Common myeloid progenitor, CD34-positive (primary cell): ENCODE data around the gene CSNK1G1.

Source experiments
- CTCF ChIA-PET: fragments of 350-600 bp; sonication (Branson Sonifier 250); formaldehyde crosslinking; loops from one replicate; lab custom pipeline; 2021; ENCODE audit warnings: antibody characterized with exemption; lab: Charles Lee
- POLR2A ChIA-PET: fragments of 350-600 bp; sonication (Branson Sonifier 250); formaldehyde crosslinking; loops from one replicate; lab custom pipeline; 2021; ENCODE audit warnings: antibody characterized with exemption; lab: Charles Lee
- DNase-seq, 3 donors: peaks; one replicate each; pipeline versions ENCODE4 v3.0.0 to v3.0.0-alpha.2; 2013
- H3K27ac ChIP-seq, 2 experiments: 1 replicate in 1 of 2; 2 replicates in 1 of 2; pipeline ENCODE4 v1.7.0; 2013; ENCODE audit warnings: inconsistent platforms in 2 of 2, low read length in 2 of 2, mild to moderate bottlenecking in 2 of 2, low read depth in 1 of 2, moderate library complexity in 1 of 2; ENCODE audit not compliant: severe bottlenecking in 2 of 2, insufficient read depth in 1 of 2, poor library complexity in 1 of 2
- H3K27me3 ChIP-seq, 5 experiments: replicated peaks in 2 of 5; 1 replicate in 3 of 5; 2 replicates in 2 of 5; pipeline versions ENCODE4 v1.6.1 to v1.7.0; 2013; ENCODE audit warnings: low read length in 4 of 5, mild to moderate bottlenecking in 2 of 5, moderate library complexity in 2 of 5, inconsistent platforms in 1 of 5; ENCODE audit not compliant: insufficient read depth in 5 of 5, control insufficient read depth in 4 of 5
- H3K36me3 ChIP-seq, 4 experiments: 1 replicate in 2 of 4; 2 replicates in 2 of 4; pipeline versions ENCODE4 v1.6.1 to v1.7.0; 2013; ENCODE audit warnings: low read length in 3 of 4, control low read depth in 1 of 4, mild to moderate bottlenecking in 1 of 4; ENCODE audit not compliant: control insufficient read depth in 4 of 4, insufficient read depth in 4 of 4
- H3K4me1 ChIP-seq, 4 experiments: 1 replicate in 3 of 4; 2 replicates in 1 of 4; pipeline versions ENCODE4 v1.6.1 to v1.7.1; 2013; ENCODE audit warnings: low read length in 3 of 4, mild to moderate bottlenecking in 3 of 4, control low read depth in 1 of 4, inconsistent platforms in 1 of 4, moderate library complexity in 1 of 4; ENCODE audit not compliant: control insufficient read depth in 4 of 4, insufficient read depth in 4 of 4; ENCODE audit errors: control extremely low read depth in 1 of 4
- H3K4me3 ChIP-seq, 7 experiments: 1 replicate in 4 of 7; 2 replicates in 3 of 7; pipeline versions ENCODE4 v1.5.1 to v1.7.0; 2013; ENCODE audit warnings: mild to moderate bottlenecking in 7 of 7, low read length in 6 of 7, moderate library complexity in 6 of 7, inconsistent platforms in 2 of 7, low read depth in 2 of 7, control low read depth in 1 of 7; ENCODE audit not compliant: insufficient read depth in 4 of 7, control insufficient read depth in 1 of 7; ENCODE audit errors: extremely low read depth in 1 of 7
- H3K9me3 ChIP-seq, 5 experiments: 1 replicate in 4 of 5; 2 replicates in 1 of 5; pipeline versions ENCODE4 v1.6.1 to v1.7.1; 2013; ENCODE audit warnings: low read length in 4 of 5, mild to moderate bottlenecking in 2 of 5, inconsistent platforms in 1 of 5, low read depth in 1 of 5, moderate library complexity in 1 of 5; ENCODE audit not compliant: control insufficient read depth in 4 of 5, insufficient read depth in 2 of 5; ENCODE audit errors: control extremely low read depth in 1 of 5
- WGBS: methylation state at CpG from one replicate; pipeline ENCODE4 v1.1.5; 2013; ENCODE audit not compliant: insufficient coverage; 5-methylcytosine and 5-hydroxymethylcytosine counted together

Gene CSNK1G1

DNA sequence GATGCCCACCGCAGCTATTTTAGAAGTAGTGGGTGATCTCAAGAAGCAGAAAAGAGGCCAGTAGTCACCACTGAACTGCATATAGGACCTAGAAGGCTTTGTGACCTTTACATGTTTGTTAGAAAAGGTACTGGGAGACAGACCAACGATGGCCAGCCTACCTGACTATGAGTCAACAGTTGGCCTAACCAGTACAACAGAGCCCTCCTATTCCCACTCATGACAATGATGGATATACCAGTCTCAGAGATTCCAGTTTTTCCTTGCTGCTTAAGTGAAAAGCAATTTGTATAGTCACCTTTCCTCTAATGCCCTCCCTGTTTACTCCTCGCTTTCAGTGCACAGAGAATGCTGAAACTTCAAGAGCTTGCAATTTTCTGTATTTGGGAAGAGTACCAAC is 106.6 kb downstream of the CSNK1G1 start:
- no peak overlapping the region for H3K27ac ChIP-seq
- peaks cover 0 to 1% (median 0%) of the 10 kb centered on the region in 4 experiments for H3K4me1 ChIP-seq
- no peak overlapping the region for H3K4me3 ChIP-seq
- no peak for DNase-seq
- H3K9me3 ChIP-seq: no peaks in the 10 kb centered on the region
- WGBS: 96% methylated on average over 3 of the region's 3 CpGs
- ChIA-PET CTCF (interaction anchor here (0.5 kb wide), 1 partner anchor 18 kb away, joined by 3 read pairs; no protein-coding TSS in a partner anchor), POLR2A (no interaction called here)
- H3K36me3 ChIP-seq: no peaks in the 10 kb centered on the region
- no peaks in the 10 kb centered on the region for H3K27me3 ChIP-seq

GRCh38 chr15:64247906-64248541 is 107.9 kb downstream of the CSNK1G1 start:
- no peak overlapping the region for H3K4me3 ChIP-seq
- peak in 2 of 3 donors; percentile 70 to 76 for DNase-seq
- ChIA-PET POLR2A (interaction anchor here (0.6 kb wide), 1 partner anchor 103 kb away, joined by 3 read pairs; no protein-coding TSS in a partner anchor), CTCF (no interaction called here)
- no peaks in the 10 kb centered on the region for H3K36me3 ChIP-seq
- no peaks in the 10 kb centered on the region for H3K9me3 ChIP-seq
- 100% methylated on average over 1 of the region's 2 CpGs for WGBS
- H3K27ac ChIP-seq: no peak overlapping the region
- H3K27me3 ChIP-seq: no peaks in the 10 kb centered on the region
- H3K4me1 ChIP-seq: peaks cover 0 to 1% (median 0%) of the 10 kb centered on the region in 4 experiments

GRCh38 chr15:64247535-64247905 is 108.5 kb downstream of the CSNK1G1 start:
- H3K36me3 ChIP-seq: no peaks in the 10 kb centered on the region
- no peaks in the 10 kb centered on the region for H3K9me3 ChIP-seq
- H3K27me3 ChIP-seq: no peaks in the 10 kb centered on the region
- ChIA-PET CTCF (no interaction called here), POLR2A (no interaction called here)
- H3K27ac ChIP-seq: no peak overlapping the region
- H3K4me1 ChIP-seq: peaks cover 0 to 1% (median 0%) of the 10 kb centered on the region in 4 experiments
- no peak overlapping the region for H3K4me3 ChIP-seq
- DNase-seq: no peak

DNA sequence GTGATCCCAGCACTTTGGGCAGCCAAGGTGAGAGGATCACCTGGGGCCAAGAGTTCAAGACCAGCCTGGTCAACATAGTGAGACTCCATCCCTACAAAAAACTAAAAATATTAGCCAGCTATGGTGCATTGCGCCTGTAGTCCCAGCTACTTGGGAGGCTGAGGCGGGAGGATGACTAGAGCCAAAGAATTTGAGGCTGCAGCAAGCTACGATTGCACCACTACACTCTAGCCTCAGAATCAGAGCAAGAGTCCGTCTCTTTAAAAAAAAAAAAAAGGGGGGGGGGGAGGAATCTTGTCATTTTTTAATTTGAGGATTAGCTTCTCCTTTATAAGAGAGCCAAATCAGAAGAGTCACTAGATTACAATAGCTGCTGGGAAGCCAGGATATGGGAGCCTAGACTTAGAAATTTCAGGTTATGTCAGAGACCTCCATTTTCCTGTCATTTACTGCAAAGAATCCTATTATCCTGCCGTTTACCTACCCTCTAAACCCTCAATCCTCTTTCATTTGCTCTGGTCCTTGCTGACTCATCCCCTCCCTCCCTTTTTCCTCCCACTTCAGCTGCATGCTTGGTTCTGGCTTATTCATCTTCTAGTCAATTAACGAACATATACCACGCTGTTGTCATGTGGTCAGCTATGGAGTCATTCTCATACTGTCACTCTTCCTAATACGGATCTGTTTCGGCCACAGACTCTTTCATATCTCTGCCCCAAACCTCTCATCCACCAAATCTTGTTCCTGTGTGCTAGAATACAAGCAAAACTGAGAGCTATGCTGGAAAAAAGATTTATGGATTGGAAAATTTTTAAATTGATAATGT is 109.4 kb downstream of the CSNK1G1 start:
- peak in 2 of 3 donors; percentile 33 to 35 for DNase-seq
- peak overlapping the region in 1 of 2 experiments; percentile 59 for H3K27ac ChIP-seq
- no peaks in the 10 kb centered on the region for H3K36me3 ChIP-seq
- H3K4me3 ChIP-seq: no peak overlapping the region
- no peaks in the 10 kb centered on the region for H3K9me3 ChIP-seq
- peaks cover 0 to 1% (median 0%) of the 10 kb centered on the region in 4 experiments for H3K4me1 ChIP-seq
- ChIA-PET CTCF (no interaction called here), POLR2A (no interaction called here)
- WGBS: 100% methylated on average over 1 of the region's 9 CpGs
- no peaks in the 10 kb centered on the region for H3K27me3 ChIP-seq

- Histone ChIP-seq H3K4me3 (no peak overlapping the region), H3K36me3 (no peaks in the 10 kb centered on the region), H3K9me3 (no peaks in the 10 kb centered on the region), H3K4me1 (no peaks in the 10 kb centered on the region), H3K27me3 (no peaks in the 10 kb centered on the region), H3K27ac (no peak overlapping the region)
- POLR2A ChIA-PET: no interaction called here
- no CpG with 5 or more reads among the region's 4 CpGs for WGBS
- CTCF ChIA-PET: interaction anchor here (1.5 kb wide), 1 partner anchor 11 kb away, joined by 4 read pairs; no protein-coding TSS in a partner anchor
- no peak for DNase-seq
These were observed 110.6 kb downstream of the CSNK1G1 start for GRCh38 chr15:64245405-64245804.

GRCh38 chr15:64237677-64238076 is 118.3 kb downstream of the CSNK1G1 start:
- 80% methylated on average over 3 of the region's 3 CpGs for WGBS
- DNase-seq: no peak
- POLR2A ChIA-PET: no interaction called here
- H3K9me3 ChIP-seq: peaks cover 0 to 2% (median 0%) of the 10 kb centered on the region in 5 experiments
- CTCF ChIA-PET: interaction anchor here (0.6 kb wide), 1 partner anchor 26 kb away, joined by 4 read pairs; no protein-coding TSS in a partner anchor
- no peak overlapping the region for H3K4me3 ChIP-seq
- H3K27me3 ChIP-seq: no peaks in the 10 kb centered on the region
- H3K27ac ChIP-seq: no peak overlapping the region
- no peaks in the 10 kb centered on the region for H3K4me1 ChIP-seq
- no peaks in the 10 kb centered on the region for H3K36me3 ChIP-seq
